ENCODE results near the gene FBXL14.
A peak's percentile ranks its signal among the peaks of the same experiment; 100 is the strongest.
"Not testable (repeated sequence)": the region's sequence is repeated elsewhere in the genome, so short reads cannot be mapped to it uniquely, and the experiment has no call there.

The FBXL14 gene

GRCh38 chr12:1566449-1567135, 27.8 kb downstream of the FBXL14 start:
- DNase-seq: peak; percentile 45

- DNase-seq: no peak
Measured at GRCh38 chr12:1565172-1565571, 29.2 kb downstream of the FBXL14 start.

DNA sequence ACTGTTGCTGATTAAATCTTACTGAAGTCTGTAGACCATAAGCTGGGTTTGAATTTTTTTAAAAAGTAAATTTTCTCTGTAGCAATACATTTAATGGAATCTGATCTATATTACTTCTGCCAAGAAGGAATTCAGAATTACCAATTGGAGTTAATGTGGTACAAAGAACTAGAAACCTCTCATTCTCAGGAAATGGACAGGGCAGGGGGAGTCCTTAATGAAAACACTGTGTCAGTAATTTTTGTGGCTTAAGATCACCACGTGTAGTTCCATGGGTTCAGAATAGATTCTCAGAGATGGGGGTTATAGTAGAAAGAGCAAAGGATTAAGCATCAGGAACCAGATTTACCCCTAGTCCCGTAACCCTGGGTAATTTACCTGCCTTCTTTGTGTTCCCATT, 30.3 kb downstream of the FBXL14 start:
- no peak for DNase-seq

DNA sequence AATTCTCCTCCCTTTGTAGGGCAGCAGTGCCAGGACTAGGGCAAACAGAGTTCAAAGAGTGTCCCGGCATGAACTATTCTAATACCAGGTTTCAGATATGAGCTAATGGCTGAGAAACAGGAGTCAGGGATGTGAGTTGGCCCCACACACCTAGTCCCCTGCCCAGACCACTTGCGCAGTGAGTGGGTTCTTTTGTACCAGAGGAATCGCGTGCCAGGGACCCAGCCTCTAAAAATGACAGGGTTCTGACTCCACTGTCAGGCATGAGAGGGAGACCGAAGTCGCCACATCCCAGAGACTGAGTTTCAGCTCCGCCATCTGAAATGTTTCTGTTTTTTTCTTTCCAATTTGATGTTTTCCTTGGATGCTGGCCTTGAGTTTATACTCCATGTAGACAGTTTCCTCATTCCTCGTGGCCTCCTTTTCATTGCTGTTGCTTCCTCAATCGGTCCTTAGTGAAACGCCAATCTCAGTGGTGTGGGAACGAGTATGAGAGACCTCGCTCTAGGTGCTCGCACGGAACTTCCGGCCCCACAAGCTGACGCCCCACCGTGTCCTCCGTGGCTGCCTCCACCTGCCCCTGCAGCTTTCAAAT, 31.5 kb downstream of the FBXL14 start:
- no peak for DNase-seq

GRCh38 chr12:1560704-1561103, 33.7 kb downstream of the FBXL14 start:
- no peak for DNase-seq

GRCh38 chr12:1559676-1560091, 34.7 kb downstream of the FBXL14 start:
- DNase-seq: no peak

DNA sequence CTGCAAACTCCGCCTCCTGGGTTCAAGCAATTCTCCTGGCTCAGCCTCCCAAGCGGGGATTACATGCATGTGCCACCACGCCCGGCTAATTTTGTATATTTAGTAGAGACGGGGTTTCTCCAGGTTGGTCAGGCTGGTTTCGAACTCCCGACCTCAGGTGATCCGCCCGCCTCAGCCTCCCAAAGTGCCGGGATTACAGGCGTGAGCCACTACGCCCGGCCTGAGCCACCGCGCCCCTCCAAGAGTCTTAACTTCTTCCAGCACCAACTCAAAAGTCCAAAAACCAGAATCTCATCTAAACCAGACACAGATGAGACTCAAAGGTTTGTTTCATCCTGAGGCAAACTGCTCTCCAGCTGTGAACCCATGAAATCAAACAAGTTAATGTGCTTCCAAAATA, 36.3 kb downstream of the FBXL14 start:
- DNase-seq: not testable (repeated sequence)

- DNase-seq: no peak
Measured at GRCh38 chr12:1553987-1554982, 40.1 kb downstream of the FBXL14 start.

DNA sequence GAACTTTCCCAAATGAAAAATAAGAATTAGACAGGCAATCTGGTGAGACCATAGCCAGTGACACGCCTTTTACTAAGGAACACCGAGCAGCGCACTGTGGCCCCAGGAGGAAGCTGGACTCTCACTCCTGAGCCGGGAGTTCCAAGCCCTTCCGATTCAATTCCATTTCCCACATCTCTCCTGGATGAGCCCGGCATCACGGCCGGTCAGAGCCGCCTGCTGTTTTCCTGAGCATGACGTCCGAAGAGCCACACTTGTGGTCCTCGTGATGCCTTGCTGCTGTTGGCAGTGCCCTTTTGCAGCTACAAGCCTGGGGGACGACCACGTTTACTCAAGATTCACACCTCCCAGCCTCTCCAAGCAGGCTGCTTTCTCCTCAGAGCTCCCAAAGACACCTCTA, 40.8 kb downstream of the FBXL14 start:
- no peak for DNase-seq

DNA sequence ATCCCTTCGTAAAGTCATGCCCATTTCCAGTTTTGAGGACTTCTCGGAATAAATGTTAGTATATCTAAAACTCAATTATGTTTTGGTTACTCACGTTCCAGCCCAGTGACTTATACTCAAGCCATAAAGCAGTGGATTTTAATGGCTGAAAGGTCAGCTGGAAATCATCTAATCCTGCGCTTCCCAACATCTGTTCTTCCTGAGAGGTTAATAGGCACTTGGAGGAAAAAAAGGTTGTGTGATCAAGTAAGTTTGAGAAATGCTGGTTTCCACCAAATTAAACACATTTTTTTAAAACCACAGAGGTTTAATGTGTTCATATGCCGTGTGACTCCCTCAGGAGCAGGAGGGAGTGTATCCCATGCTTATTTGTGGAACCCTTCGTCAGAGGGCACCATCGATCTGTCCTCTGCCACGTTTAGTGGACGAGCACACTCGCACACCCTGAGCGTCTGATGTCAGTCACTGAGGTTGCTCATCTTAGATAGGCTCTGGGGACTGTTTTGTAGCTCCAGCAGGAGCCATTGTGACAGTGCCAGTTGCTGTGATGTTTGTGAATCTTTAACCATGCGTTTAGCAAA, 41.4 kb downstream of the FBXL14 start:
- peak; percentile 42 for DNase-seq

GRCh38 chr12:1552171-1552570, 42.2 kb downstream of the FBXL14 start:
- no peak for DNase-seq

DNA sequence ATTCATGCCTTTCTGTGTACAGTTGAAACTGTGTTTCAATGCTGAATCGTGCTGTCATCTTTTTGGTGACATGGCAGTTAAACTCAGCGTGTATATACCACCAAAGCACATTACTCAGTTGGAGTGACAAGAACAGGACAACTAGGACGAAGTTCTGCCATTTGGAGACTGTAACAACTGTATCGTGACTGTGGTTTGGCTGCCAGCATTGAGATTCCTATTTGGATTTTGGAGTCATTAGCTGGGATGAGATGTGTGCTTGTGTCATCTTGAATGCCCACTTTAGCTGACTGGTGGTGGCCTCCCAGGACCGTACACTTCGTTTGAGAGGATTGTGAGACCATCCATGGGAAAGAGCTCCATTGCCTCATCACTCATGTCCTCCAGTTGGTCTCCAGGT, 42.9 kb downstream of the FBXL14 start:
- no peak for DNase-seq

DNA sequence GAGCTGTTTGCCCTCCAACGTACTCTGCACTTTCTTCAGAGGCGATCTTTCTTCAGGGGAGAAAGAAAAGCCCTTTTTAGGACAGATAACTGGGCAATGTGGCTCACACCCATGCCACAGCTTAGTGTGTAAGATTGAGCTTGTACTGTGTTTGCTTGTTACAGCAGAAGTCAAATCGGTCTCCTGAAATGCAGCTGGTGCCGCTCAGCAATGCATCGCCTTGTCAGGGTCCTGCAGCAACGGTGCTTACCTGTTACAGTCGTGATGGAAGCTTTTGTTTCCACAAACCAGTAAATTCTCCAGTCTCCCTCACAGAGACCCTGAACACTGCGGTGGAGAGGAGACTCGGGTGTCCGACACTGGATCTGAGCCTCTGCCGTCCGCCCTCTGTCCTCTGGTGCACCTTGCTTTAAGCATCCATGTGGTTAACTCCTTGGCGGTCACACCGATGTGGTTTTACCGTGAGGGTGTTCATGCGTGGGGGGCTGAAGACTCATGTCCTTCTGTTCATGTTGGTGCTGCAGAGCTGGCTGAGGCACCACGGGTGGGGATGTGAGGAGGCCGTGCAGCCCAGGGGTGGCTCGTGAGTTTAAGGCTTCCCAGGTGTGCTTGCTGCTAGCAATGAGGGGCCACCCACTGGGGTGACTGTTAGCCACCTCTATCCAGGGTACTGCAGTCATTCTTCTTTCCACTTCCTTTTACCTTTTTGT, 47.3 kb downstream of the FBXL14 start:
- DNase-seq: no peak

DNA sequence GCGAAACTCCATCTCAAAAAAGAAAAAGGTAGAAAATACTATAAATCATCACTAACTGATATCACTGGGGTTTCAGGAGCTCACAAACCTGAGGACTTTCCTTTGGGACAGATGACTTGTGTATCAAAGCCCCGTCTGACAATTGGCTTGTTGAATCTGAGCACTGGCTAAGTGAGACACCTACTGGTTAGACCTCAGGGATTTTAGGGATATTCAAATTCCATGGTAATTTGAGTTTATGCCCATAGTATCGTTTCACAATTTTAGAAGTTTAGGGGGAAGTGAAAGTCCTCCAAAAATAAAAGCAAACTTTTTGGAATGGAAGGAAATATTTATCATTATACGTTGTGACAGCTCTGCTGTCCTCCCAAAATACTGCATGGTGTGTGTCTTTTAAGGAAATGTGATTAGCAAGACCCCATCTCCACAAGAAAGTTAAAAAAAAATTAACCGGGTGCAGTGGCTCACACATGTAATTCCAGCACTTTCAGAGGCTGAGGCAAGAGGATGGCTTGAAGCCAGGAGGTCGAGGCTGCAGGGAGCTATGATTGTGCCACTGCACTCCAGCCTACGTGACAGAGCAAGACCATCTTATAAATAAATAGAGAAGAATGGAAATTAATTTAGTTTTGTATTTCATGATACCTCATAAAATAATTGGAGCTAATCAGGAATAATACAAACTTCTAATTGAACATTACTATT, 49.2 kb downstream of the FBXL14 start:
- DNase-seq: no peak

DNA sequence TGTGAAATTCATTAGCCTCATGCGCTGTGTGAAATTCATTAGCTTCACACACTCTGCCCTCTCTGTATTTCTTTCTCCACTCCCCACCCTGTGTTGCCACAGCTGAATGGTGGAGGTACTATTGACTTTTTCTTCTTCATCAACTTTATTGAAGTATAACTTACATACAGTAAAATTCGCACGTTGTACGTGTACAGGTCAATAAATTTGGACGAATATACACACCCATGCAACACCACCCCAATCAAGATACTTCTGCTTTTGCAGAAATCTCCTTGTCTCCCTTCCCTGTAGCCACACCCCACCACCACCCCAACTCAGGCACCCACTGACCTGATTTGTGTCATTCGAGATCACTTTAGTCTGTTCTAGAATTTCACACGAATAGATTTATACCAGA, 51.8 kb downstream of the FBXL14 start:
- no peak for DNase-seq

DNA sequence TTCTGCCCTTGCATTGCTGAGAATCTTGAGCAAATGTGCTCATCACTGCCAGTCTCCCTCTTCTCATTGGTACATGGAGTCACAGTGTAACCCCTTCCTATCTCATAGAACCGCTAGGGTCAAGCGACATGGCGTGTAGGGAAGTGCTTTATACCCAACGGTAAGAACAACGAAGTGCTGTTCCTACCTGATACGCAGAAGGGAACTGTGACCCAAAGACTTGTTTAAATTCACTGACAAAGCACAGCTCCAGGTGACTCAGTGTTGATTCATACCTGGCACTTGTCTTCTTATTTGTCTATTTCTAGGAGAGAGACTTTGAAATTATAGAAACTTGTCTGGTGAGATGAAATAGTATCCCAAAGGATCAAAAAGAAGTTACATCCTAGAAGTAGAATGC, 53.7 kb downstream of the FBXL14 start:
- DNase-seq: no peak

DNA sequence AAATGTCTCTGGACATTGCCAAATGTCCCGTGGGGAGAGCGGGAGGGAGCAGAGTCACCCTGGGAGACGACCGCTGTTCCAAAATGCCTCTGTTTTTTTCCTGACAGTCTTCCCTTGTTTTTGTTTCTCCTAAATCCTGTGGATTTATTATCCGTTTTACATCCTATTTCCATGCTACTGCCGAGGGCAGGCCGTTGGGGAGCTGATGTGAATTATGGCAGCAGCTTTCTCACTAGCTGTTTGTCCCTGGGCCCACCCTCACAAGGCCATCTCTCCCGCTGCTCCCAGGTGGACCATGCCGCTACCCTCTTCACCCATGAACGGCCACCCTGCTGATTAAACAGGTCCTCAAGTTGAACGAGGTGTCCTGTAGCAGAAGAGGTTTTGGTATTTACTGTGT, 55.2 kb downstream of the FBXL14 start:
- no peak for DNase-seq

GRCh38 chr12:1536817-1537216, 57.6 kb downstream of the FBXL14 start:
- no peak for DNase-seq

DNA sequence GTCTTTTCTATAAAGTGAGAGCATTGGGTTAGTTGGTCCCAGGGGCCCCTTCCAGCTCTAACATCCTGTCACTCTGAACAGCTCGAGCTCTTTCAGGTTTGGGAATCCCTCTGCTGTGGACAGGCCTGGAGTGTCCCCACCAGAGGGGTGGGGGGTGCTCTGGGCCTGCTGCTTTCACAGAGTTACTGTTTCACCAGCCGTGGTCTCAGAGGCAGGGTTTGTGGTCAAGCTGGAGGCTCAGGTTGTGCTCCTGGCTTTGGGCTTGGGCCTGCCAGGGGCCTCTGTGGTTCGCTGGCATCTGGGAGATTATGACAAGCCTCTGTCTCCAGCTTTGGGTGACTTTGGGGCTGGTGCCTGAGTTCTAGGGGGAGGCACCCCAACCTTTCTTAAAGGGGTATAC, 59.6 kb downstream of the FBXL14 start:
- no peak for DNase-seq

GRCh38 chr12:1533602-1534304, 60.6 kb downstream of the FBXL14 start:
- DNase-seq: peak; percentile 72

GRCh38 chr12:1533205-1533601, 61.2 kb downstream of the FBXL14 start:
- DNase-seq: peak; percentile 66

All from eye (tissue), 1 donor.